GM19035 (cell line): ENCODE data around the gene CYFIP2.
"Not testable (repeated sequence)": the region's sequence is repeated elsewhere in the genome, so short reads cannot be mapped to it uniquely, and the experiment has no call there.

Experiments used
- ATAC-seq: cut with Tn5 transposase; IDR thresholded peaks from one replicate; pipeline ENCODE4 v1.9.1; 2021; ENCODE audit not compliant: unreplicated experiment

The CYFIP2 gene

DNA sequence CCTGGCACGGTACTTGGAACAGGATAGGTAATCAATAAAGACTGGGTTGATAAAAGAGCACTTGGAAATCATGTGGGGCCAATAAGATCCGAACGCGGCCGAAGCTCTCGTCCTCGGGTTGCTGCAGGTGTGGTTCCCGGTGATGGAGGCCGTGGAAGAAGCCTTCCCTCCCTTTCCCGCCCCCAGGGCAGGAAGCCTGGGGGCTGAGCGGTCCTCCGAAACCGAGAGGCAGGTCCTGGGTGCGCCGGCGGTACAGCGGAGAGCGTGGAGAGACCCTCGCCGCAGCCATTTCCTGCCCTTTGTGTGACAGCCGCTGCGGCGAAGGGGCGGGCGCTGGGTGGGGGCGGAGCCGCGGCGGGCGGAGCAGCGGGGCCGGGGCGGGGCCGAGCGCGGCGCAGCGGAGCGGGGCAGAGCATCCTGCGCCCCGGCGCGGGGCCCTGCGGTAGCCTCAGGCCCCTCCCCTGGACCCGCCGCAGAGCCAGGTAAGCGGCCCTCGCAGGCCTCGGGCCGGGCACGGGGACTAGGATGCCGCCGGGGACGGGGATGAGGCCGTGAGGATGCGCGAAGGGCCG, at the start of gene CYFIP2:
Gene CYFIP2, plus strand, starts transcription at position 410 of the 572 bp plus-strand sequence. CDS start 19,239 bp downstream, outside the sequence.
- peak; percentile 88 for ATAC-seq

DNA sequence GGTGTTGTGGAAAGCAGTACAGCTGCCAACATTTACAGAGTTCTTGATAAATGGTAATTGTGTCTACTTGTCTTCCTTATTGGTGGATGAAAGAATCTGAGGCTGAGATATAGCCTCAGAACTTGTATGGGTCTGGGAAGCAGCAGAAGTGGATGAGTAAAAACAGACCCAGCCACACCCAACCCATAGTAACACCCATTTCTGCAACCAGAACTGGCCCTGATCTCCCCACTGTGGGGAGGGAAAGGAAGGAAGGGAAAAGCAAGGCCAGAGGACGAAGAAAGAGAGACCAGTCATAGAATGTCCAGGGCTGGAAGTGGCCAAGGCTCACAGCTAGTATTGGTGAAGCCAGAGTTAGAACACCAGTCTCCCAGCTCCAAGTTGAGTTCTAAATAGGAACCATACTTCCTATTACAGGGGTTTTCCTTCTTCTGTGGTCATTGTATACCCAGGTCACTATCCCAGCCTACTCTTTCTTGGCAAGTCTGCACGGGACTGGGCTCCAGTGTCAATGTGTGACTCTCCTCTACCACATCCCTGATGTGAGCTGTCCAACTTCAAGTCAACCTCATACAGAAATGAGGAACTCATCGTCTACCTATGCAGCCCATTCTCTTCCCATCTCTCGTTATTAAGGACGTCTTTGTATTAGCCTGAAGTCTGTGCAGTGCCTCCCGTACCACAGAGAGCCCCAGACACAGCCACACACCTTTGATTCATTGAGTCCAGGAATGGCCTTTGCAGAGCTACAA, 49.4 kb upstream of the CYFIP2 start:
- ATAC-seq = no peak

DNA sequence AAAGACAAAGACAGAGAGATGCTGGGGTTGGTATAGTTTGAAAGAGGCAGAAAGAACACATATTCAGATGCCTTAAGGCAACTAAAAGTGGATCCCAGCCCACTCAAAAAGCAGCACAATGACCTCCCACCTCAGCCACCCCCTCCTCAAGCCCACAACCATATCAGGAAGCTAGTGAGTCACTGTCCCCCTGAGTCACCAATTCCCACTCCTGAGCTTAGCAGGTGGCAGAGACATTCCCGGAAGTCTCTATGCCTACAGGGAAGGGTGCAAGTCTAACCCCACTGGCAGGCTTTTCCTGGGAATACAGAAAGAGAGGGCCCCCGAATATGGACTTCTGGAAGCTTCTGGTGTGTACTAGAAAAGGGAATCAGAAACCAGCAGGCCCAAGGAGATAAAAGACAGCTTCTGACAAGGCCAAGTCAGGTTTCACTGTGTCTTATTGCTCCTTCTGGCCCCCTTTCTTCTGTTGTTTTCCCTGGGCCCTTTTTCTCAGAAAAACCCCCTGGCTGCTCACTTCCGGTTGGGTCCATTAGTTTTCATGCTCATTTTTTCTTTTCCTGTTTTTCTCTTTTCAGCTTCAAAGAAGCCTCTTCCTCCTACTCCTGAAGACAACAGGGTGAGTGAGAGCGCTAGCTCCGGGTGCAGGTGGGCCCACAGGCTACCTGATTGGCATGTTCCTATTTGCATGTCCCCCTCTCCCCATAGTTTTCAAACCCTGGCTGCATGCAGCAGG, 48.5 kb upstream of the CYFIP2 start:
- no peak for ATAC-seq

- ATAC-seq = peak; percentile 54
Measured at GRCh38 chr5:157219491-157220271, 46.2 kb upstream of the CYFIP2 start.

- ATAC-seq = no peak
Measured at GRCh38 chr5:157221959-157222358, 44.0 kb upstream of the CYFIP2 start.

DNA sequence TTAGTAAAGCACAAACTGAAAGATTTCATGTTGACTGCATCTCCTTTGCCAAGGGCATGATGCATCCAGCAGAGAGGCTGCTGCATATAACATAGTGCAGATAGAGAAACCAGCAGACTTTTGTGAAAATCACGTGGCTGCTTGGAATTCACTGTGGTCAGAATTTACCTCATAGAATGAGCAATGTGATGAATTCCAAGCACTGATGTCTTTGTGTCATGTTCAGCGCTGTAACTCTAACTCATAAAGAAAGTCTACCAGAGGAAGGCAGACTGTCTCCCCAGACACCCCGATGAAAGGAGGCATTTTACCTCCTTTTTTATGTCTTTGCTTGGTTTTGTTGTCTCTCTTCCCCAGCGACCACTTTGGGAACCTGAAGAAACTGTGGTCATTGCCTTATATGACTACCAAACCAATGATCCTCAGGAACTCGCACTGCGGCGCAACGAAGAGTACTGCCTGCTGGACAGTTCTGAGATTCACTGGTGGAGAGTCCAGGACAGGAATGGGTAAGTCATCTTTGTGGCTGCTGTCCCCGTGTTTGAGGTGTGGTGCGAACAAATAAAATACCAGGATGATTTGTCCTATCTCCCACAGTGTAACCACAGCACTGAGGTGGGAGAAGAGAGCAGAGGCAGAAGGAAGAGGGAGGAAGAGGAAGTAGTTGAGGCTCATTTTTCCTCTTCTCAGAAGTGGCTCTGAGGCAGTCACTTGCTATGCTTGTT, 43.3 kb upstream of the CYFIP2 start:
- no peak for ATAC-seq

DNA sequence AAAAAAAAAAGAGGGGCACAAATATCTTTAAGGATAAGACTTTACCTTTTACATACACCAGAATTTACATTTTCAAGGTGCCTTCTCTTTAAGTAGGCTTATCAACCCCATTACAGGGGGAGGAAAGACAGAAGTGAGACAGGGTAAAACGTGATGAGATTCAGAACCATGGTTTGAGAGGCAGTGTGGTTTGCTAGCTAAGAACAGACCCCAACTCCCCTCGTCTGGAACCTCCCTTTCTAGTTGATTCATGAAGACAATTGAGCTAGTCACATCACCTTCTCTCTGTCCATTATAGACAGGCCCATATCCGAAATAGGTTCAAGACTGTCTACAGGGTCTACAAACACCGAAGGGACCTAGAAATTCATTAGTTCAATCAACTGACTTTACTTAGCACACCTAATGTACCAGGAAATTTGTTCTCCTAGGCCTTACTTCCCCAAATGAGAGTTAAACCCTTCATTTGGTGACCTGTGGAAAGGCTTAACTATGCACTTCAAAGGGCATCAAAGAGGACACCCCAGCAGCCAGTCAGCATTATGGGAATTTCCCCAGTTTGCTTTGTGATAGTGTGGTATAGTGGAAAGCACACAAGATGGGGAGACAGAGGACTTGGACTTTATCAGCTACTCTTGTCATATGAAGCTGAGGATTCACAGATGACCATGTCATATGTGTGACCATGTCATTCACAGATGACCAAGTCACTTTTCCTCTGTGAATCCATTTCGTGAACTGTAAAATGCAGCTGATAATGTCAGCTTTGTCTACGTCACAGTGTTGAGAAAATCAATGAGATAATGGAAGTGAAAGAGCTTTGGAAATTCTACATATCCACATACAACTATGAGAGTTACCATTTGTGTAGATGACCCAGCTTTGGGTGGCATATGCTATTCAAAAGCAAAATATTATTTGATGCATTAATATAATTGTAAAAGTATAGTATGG, 40.2 kb upstream of the CYFIP2 start:
- ATAC-seq = no peak

DNA sequence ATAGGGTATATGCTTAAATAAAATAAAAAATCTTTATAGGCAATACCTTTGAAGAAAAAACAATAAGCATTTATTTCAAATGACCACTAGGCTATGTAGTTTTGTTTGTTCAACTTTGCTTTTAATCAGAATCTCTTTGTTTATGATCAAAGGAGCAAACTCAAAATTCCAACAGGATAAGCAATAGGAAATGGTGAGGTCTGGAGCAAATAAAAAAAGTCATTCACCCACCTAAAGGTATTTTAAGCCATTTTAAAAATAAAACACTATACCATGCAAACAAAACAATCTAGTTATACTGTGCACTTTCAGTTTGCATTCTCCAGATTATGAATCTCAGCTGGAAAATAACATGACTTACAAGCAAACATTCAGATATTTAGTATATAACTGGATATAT, 35.3 kb upstream of the CYFIP2 start:
- no peak for ATAC-seq

GRCh38 chr5:157232706-157233105, 33.2 kb upstream of the CYFIP2 start:
- no peak for ATAC-seq

- no peak for ATAC-seq
Measured at GRCh38 chr5:157233515-157233914, 32.4 kb upstream of the CYFIP2 start.

DNA sequence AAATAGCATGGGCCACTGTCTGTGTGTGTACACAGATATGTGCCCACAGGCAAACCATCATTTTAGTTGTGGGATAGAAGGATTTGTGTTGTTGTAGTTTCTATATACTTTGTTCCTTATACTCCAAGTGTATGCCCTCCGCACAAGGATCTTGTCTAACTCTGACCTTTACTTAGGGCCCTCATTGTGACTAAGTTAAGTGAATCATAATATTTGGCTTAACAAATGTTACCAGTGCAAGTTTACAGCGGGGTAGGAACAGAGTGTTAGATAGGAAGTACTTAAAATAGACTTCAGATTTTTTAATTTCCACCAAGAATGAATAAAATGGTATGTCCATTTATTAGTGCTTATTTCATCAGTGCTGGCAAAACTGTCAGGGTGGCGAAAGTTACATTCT, 29.5 kb upstream of the CYFIP2 start:
- ATAC-seq = no peak

- ATAC-seq = no peak
Measured at GRCh38 chr5:157241483-157241882, 24.4 kb upstream of the CYFIP2 start.

DNA sequence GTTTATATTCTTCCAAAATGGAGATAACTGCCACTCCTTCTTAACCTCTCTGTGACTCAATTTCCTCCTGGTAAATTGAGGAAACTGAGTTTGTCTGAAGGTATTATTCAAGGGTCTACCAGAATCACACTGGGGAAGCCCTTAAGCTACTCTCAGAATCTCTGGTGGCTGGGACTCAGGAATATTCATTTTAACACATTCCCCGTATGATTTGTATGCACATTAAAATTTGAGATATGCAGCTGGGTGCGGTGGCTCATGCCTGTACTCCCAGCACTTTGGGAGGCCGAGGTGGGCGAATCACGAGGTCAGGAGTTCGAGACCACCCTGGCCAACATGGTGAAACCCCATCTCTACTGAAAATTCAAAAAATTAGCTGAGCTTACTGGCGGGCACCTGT, 21.2 kb upstream of the CYFIP2 start:
- not testable (repeated sequence) for ATAC-seq

GRCh38 chr5:157245476-157245875, 20.4 kb upstream of the CYFIP2 start:
- ATAC-seq = no peak

DNA sequence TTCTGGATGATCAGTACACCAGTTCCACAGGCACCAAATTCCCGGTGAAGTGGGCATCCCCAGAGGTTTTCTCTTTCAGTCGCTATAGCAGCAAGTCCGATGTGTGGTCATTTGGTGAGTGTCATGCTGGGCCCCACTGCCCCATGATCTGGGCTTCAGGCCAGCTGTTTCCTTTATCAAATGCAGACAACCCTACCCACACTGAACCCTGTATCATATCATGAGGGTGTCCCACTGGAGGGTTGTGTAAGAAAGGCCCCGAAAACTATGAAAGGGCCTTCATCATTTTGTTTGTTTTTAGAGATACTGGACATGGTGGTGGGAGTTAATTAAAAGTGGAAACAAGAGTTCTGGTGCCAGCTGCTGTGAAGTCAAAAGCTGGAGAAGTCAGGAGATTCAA, 20.0 kb upstream of the CYFIP2 start:
- no peak for ATAC-seq

- no peak for ATAC-seq
Measured at GRCh38 chr5:157247267-157247666, 18.7 kb upstream of the CYFIP2 start.

- no peak for ATAC-seq
Measured at GRCh38 chr5:157248821-157249470, 17.0 kb upstream of the CYFIP2 start.

DNA sequence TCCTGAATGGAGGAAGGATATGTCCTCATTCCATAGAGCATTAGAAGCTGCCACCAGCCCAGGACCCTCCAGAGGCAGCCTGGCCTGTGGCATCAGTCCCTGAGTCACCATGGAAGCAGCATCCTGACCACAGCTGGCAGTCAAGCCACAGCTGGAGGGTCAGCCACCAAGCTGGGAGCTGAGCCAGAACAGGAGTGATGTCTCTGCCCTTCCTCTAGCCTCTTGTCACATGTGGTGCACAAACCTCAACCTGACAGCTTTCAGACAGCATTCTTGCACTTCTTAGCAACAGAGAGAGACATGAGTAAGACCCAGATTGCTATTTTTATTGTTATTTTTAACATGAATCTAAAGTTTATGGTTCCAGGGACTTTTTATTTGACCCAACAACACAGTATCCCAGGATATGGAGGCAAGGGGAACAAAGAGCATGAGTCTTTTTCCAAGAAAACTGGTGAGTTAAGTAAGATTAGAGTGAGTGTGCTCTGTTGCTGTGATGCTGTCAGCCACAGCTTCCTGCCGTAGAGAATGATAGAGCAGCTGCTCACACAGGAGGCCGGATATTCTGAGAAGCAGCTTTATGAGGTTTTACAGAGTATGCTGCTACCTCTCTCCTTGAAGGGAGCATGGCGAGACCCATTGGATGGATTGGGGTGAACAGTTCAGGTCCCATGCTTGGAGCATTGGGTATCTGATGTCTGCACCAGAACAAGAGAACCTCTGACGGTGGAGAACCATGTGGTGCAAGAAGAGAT, 13.0 kb upstream of the CYFIP2 start:
- peak; percentile 91 for ATAC-seq
